ENCODE data around the gene ARHGAP21.
"Not testable (repeated sequence)": the region's sequence is repeated elsewhere in the genome, so short reads cannot be mapped to it uniquely, and the experiment has no call there.

Gene ARHGAP21

GRCh38 chr10:24621035-24621795 lies 102.5 kb downstream of the ARHGAP21 start:
- not testable (repeated sequence) for DNase-seq

GRCh38 chr10:24619994-24620310 lies 103.7 kb downstream of the ARHGAP21 start:
- not testable (repeated sequence) for DNase-seq

DNA sequence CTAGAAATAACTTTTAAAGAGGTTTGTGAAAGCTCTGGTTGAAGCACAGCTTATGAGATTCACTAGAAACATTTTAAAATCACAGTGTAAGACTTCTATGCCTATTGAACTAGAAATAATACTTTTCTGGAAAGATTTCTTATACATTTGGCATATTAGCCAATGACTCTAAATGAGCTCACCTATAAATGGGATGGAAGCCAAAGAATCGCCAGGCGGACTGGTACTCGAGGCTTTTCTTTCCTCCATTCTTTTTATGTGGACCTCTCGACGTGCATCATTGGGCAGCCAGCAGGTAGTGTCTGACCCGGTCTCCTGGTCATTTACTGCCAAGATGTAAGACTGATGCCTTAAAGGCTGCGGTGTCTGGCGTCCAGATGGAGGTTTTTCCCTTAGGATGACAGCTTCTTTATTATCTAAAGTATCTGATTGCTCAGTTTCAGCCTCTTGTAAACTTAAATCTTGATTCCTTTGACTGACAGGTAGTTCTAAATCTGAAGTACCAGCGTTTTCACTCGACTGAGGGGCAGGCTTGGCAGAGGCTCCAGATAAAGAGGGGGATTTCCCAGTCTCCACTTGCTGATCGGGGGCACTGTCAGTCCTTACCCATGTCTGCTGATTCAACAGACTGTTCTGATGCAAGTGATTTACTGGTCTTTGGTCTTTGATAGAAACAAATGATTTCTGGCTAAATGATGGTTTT lies 104.2 kb downstream of the ARHGAP21 start:
- DNase-seq: not testable (repeated sequence)

GRCh38 chr10:24618401-24618800 lies 105.3 kb downstream of the ARHGAP21 start:
- DNase-seq: no peak

DNA sequence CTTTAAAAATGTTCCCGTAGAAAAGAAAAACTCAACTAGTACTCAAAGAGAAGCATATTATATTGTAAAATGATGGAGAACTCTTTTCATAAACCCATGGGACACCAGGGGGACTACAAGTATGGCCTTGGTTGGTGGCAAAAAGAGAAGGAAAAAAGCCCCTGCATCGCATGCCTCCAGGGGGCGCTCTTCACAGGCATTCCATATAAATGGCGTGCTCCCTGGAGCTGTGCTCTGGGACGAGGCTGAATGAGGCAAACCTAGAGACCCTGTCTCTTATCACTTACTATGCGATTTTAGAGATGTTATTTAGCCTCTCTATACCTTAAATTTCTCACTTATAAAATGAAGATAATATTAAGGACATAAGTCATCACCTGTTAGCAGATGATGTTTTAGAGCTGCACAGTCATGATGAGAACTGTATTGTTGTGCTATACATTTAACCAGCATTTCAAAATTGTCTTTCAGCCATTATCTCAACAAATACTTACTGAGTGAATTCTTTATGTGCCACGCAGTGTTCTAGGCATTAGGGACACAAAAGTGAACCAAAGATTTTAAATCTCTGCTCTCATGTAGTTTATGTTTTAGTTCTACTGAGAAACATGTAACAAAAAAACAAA lies 105.8 kb downstream of the ARHGAP21 start:
- DNase-seq: no peak

GRCh38 chr10:24616536-24616935 lies 107.2 kb downstream of the ARHGAP21 start:
- DNase-seq: no peak

GRCh38 chr10:24606021-24606420 lies 117.7 kb downstream of the ARHGAP21 start:
- no peak for DNase-seq

- DNase-seq: no peak
Observed at GRCh38 chr10:24605141-24605540, 118.5 kb downstream of the ARHGAP21 start.

DNA sequence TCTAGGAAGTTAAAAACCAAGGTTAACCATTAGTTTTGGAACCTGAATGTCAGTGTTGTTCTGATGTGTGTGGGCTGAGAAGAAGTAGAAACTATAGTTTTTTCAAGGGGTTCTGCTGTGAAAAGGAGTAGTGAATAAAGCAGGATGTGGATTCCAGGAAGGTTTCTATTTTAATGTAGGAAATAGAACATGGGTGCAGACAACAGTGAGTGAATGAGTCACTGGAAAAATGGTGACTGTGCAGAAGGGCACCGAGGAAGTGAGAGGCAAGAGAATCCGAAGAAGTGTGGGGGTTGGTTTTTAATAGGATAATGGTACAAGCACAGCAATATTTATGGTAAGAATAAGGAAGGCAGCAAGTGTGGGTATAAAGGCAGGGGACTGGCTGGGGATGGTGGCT lies 120.4 kb downstream of the ARHGAP21 start:
- no peak for DNase-seq

DNA sequence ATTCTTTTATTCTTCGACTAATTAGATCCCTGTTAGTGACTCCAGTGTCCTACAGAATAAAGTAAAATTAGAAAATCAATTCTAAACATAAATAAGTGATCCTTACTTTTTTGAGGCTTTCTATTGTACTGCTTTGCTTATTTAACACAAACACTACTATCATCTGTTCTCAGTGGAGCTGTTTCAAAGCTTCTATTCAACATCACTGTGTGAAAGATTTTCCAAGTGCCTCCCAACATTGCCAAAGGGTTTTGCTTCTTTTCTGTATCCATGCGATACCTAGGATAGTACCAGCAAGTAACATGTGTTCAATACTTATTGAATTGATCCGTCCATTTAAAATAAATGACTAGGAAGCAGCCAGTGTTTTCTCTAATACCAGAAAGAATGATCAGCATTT lies 125.7 kb downstream of the ARHGAP21 start:
- no peak for DNase-seq

- DNase-seq: no peak
Observed at GRCh38 chr10:24597426-24597825, 126.3 kb downstream of the ARHGAP21 start.

- DNase-seq: no peak
Observed at GRCh38 chr10:24596217-24596930, 127.3 kb downstream of the ARHGAP21 start.

DNA sequence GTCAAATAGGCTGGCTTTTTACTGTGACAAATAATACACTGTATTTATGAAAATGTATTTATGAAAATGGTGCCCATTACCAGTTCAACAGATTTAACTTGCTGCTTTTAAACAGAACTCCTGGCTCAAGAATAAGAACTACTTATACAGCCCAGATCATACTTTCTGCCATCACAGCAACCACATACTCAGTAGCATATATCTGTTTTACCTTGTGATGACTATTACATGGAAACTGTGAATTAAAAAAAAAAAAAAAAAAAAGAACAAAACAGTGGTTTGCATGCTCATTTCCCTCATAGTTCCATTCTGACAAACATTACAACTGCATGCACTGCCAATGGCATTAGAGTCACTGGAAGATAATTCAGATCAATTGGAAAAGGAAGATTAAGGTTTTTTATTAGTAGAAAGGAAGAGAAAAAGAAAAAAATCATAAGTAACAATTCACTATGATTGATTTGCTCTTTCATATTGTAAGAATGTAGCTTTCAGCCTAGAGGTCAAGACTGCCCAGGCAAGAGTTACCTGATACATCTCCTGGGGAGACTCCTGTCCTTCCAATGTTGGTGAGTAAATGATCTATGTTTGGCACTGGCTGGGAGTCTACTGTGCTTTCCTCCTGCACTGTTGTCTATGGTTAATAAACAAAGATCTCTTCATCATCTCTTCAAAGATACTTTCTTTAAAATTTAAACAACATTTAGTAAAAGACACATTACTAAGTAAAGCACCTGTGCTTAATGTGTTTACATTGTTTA lies 132.8 kb downstream of the ARHGAP21 start:
- DNase-seq: no peak

DNA sequence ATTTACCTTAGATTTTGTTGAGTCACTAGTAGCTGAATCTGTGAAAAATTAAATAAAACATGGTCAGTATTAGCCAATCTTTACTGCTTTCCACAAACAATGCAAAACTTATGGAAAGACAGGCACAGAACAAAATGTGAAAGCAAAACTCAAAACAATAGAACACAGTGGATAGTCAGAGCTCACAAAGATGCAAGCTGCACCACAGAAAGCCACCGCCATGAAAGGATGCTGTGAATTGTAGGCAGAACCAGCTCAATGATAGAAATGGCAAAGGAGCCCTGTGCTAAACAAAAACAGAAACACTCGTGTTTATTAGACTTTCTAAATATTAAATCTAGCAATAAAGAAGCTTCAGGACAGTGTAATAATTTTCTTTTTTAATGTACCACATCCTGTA lies 134.4 kb downstream of the ARHGAP21 start:
- no peak for DNase-seq

DNA sequence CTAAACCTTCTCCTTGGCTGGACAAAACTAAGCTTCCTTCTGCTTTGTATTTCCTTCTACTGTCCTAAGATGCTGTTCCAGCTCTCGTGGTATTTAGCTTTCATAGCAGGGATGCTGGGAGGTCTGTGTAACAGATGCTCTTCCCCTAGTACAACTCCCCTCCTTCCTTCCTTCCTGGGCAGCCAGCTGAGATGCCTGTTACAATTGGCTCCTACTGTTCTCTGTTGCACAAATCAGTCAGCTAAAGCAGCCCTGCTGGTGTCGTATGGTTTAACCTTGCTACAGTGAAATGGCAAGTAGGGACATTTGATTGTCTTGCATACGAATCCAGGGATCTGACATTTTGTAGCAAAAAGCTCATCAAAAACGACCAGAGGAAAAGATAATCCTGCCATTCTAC lies 143.8 kb downstream of the ARHGAP21 start:
- DNase-seq: no peak

DNA sequence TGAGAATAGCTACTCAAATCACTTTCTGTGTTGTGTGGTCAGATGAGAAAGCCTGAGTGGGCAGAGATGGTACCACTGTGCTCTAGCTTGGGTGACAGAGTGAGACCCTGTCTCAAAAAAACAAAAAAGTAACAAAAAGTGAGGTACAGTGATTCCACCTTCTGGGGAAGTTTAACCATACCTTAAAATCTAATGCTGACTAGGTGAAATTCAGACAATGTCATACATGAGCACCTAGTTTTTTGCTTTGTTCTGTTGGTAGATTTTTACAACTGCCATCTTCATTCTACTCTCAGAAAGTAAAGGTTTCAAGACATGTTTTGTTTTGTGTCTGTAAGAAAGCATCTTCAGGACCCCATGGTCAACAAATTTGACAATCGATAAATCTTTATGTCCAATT lies 144.2 kb downstream of the ARHGAP21 start:
- no peak for DNase-seq

GRCh38 chr10:24575481-24576002 lies 148.1 kb downstream of the ARHGAP21 start:
- DNase-seq: no peak

GRCh38 chr10:24574578-24575155 lies 149.0 kb downstream of the ARHGAP21 start:
- no peak for DNase-seq

DNA sequence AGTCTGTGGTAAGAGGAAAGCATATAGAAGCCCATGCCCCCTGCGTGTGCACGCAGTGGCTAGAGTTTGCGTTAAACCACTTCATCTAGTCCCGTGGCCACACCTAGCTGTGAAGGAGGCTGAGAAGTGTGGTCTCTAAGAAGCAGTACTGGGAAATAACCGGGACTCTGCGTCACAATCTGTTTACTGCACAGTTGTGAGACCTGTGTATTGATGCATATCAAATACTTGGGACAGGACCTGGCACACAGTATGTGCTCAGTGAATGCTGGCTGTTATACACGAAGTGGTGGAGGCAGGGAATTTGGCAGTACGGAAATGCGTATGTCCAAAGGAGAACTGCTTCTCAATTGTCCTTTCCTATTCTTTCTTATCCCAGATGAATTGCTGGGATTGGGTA lies 149.5 kb downstream of the ARHGAP21 start:
- no peak for DNase-seq

DNA sequence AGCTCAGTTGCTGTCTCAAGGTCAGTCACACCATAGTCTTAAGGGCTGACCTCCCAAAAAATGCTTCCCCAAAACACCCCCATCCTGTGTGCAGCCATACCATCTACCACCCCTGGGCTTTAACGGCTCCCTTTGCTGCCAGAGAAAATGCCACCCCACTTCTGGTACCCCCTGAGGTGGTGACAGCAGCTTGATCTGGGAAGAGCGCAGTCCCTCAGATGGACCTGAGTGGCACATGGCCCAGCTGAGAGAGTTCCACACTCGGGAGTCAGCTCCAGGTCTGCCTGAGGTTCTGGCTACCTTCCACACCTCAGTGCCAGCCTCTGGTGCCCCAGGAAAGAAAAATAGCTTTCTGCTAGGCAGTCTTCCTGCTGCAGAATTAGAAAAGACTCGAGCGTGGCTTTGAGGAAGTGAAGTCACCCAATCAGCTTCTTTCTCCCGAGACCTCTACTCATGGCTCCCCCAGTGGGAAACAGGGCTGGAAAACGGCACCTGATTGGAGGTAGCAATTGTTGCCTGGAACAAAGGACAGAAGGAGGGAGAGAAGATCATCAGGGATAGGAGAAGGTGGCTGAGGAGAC lies 151.7 kb downstream of the ARHGAP21 start:
- DNase-seq: no peak

DNA sequence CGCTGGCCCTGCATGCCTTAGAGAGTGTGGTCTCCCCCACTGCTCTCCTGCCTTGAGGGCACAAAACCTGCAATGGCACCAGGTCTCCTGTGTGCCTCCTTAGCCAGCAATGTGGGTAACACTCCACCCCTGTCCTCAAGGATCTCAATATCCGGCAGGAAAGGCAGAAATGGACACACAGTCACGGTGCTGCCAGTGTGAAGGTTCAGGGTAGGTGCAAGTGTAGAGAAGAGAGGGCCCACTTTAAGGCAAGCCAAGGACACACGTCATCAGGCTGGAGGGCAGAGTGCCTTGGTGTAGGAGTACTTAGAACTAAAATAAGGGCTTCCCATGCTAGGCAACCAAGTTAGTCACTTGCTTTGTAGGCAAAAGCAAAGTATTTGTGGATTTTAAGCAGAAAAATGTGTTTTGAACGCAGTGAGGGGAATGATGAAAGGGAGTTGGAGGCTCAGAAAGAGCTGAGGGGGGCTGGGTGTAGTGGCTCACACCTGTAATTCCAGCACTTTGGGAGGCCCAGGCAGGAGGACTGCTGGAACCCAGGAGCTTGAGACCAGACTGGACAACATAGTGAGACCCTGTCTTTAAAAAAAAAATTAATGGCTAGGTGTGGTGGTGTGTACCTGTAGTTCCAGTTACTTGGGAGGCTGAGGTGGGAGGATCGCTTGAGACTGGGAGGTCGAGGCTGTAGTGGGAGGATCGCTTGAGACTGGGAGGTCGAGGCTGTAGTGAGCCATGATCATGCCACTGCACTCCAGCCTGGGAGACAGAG lies 152.8 kb downstream of the ARHGAP21 start:
- no peak for DNase-seq
